Measurements from ENCODE around the gene PTPRK.

Gene PTPRK

DNA sequence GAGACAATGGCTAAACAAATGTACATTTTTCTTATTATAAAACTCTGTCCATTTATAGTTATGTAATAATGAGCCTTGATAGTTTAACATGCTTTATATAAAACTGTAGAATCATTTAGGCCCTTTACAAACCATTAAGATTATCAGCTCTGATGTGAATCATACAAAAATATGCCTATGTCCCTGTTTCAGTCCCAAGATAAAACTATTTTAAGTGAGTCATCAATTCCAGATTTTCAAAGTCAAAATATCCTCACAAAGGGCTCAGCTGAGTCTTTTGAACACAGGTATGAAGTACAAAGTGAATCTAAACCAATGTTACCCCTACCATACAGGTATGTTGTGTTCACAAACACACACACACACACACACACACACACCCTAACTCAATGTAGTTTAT lies 88.0 kb downstream of the PTPRK start:
- no peak overlapping the region for H3K27ac ChIP-seq (ENCODE audit: low read length)
- no peaks in the 10 kb centered on the region for H4K20me1 ChIP-seq (ENCODE audit: insufficient read depth, low read length)
- no peak overlapping the region for H3K4me3 ChIP-seq (ENCODE audit: low read length)
- H3K9ac ChIP-seq (ENCODE audit: low read length) = no peak overlapping the region
- TF ChIP-seq CTCF (IDR thresholded peaks at IDR 0.05; ENCODE audit: low read depth, low read length) (no peak), EZH2phosphoT487 (IDR thresholded peaks at IDR 0.05; ENCODE audit: low read depth) (no peak)
- no peak overlapping the region for H2AFZ ChIP-seq (ENCODE audit: low read depth, low read length)
- H3K4me2 ChIP-seq (ENCODE audit: low read length) = no peak overlapping the region
- no peaks in the 10 kb centered on the region for H3K27me3 ChIP-seq (ENCODE audit: low read depth, low read length)
- no peaks in the 10 kb centered on the region for H3K4me1 ChIP-seq (ENCODE audit: low read length)
- H3K9me3 ChIP-seq (ENCODE audit: insufficient read depth, low read length) = no peaks in the 10 kb centered on the region
- H3K79me2 ChIP-seq (ENCODE audit: low read length) = no peaks in the 10 kb centered on the region
- H3K36me3 ChIP-seq (replicated peaks; ENCODE audit: low read depth, low read length) = no peaks in the 10 kb centered on the region

DNA sequence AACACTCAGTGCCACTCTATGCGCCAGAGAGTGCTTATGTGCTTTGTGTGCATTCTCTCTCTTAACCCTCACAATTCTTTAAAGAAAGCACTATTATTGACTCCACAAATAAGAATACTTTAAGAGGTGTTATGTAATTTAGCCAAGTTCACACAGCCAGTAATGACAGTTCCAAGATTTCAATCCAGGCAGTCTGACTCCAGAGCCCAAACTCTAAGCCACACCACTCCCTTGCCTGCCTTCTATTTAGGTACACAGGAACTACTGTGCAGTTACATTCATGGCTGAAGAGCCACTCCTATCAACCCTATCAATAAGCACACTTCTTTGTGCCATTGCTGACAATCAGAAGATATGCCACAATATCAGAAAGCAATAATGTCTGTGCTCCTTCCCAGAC lies 93.3 kb downstream of the PTPRK start:
- Histone ChIP-seq H3K27me3 (ENCODE audit: low read depth, low read length) (no peaks in the 10 kb centered on the region), H3K4me1 (ENCODE audit: low read length) (no peaks in the 10 kb centered on the region), H3K4me2 (ENCODE audit: low read length) (no peak overlapping the region), H3K79me2 (ENCODE audit: low read length) (no peaks in the 10 kb centered on the region), H3K36me3 (replicated peaks; ENCODE audit: low read depth, low read length) (no peaks in the 10 kb centered on the region), H3K9me3 (ENCODE audit: insufficient read depth, low read length) (no peaks in the 10 kb centered on the region), H3K4me3 (ENCODE audit: low read length) (no peak overlapping the region), H3K27ac (ENCODE audit: low read length) (no peak overlapping the region), H4K20me1 (ENCODE audit: insufficient read depth, low read length) (no peaks in the 10 kb centered on the region), H2AFZ (ENCODE audit: low read depth, low read length) (no peak overlapping the region), H3K9ac (ENCODE audit: low read length) (no peak overlapping the region)
- TF ChIP-seq CTCF (IDR thresholded peaks at IDR 0.05; ENCODE audit: low read depth, low read length) (no peak), EZH2phosphoT487 (IDR thresholded peaks at IDR 0.05; ENCODE audit: low read depth) (no peak)

- Histone ChIP-seq H3K9ac (ENCODE audit: low read length) (no peak overlapping the region), H3K79me2 (ENCODE audit: low read length) (no peaks in the 10 kb centered on the region), H3K9me3 (ENCODE audit: insufficient read depth, low read length) (no peaks in the 10 kb centered on the region), H3K27ac (ENCODE audit: low read length) (no peak overlapping the region), H3K4me3 (ENCODE audit: low read length) (no peak overlapping the region), H3K4me1 (ENCODE audit: low read length) (no peaks in the 10 kb centered on the region), H3K4me2 (ENCODE audit: low read length) (no peak overlapping the region), H2AFZ (ENCODE audit: low read depth, low read length) (no peak overlapping the region), H4K20me1 (ENCODE audit: insufficient read depth, low read length) (no peaks in the 10 kb centered on the region), H3K27me3 (ENCODE audit: low read depth, low read length) (no peaks in the 10 kb centered on the region), H3K36me3 (replicated peaks; ENCODE audit: low read depth, low read length) (no peaks in the 10 kb centered on the region)
- TF ChIP-seq CTCF (IDR thresholded peaks at IDR 0.05; ENCODE audit: low read depth, low read length) (no peak), EZH2phosphoT487 (IDR thresholded peaks at IDR 0.05; ENCODE audit: low read depth) (no peak)
Measured at GRCh38 chr6:128425856-128426255, 94.5 kb downstream of the PTPRK start.

- Histone ChIP-seq H3K4me1 (ENCODE audit: low read length) (no peaks in the 10 kb centered on the region), H3K4me3 (ENCODE audit: low read length) (no peak overlapping the region), H3K36me3 (replicated peaks; ENCODE audit: low read depth, low read length) (no peaks in the 10 kb centered on the region), H3K4me2 (ENCODE audit: low read length) (no peak overlapping the region), H3K27me3 (ENCODE audit: low read depth, low read length) (no peaks in the 10 kb centered on the region), H2AFZ (ENCODE audit: low read depth, low read length) (no peak overlapping the region), H3K9me3 (ENCODE audit: insufficient read depth, low read length) (no peaks in the 10 kb centered on the region), H4K20me1 (ENCODE audit: insufficient read depth, low read length) (no peaks in the 10 kb centered on the region), H3K27ac (ENCODE audit: low read length) (no peak overlapping the region), H3K9ac (ENCODE audit: low read length) (no peak overlapping the region), H3K79me2 (ENCODE audit: low read length) (no peaks in the 10 kb centered on the region)
- TF ChIP-seq CTCF (IDR thresholded peaks at IDR 0.05; ENCODE audit: low read depth, low read length) = no peak
- no peak for TF ChIP-seq EZH2phosphoT487 (IDR thresholded peaks at IDR 0.05; ENCODE audit: low read depth)
Measured at GRCh38 chr6:128422871-128423270, 97.5 kb downstream of the PTPRK start.

All from OCI-LY3 (cell line).